Breast epithelium (tissue), 4 donors: ENCODE results near the gene TCERG1L. TPM values are rescaled to one million over a fixed set of nuclear protein-coding genes. Genes with fewer than 3 reads are reported as not detected.

Source experiments
- DNase-seq, 2 donors: peaks; one replicate each; pipeline ENCODE4 v3.0.0-alpha.2; 2019; ENCODE audit warnings: low spot score in 2 of 2
- H3K27ac ChIP-seq, 2 donors: fragments of 200-600 bp; sonication (generic) in 1 of 2; one replicate each; pipeline ENCODE4 v1.5.1; 2016 to 2019; ENCODE audit warnings: mild to moderate bottlenecking in 1 of 2
- H3K27me3 ChIP-seq, 2 donors: fragments of 200-600 bp; sonication (generic) in 1 of 2; one replicate each; pipeline versions ENCODE4 v1.5.1 to v1.6.0; 2017 to 2019; ENCODE audit warnings: control low read depth in 1 of 2, mild to moderate bottlenecking in 1 of 2
- H3K36me3 ChIP-seq: fragments of 200-600 bp; one replicate; pipeline ENCODE4 v1.5.1; 2019
- H3K4me1 ChIP-seq, 2 donors: fragments of 200-600 bp; sonication (generic); one replicate each; pipeline ENCODE4 v1.5.1; 2016 to 2019; ENCODE audit warnings: control low read depth in 1 of 2
- H3K4me3 ChIP-seq, 3 donors: fragments of 200-600 bp; sonication (generic); 1 replicate in 2 of 3; 2 replicates in 1 of 3; pipeline ENCODE4 v1.5.1; 2016 to 2019; ENCODE audit warnings: mild to moderate bottlenecking in 3 of 3, moderate library complexity in 2 of 3
- H3K9me3 ChIP-seq, 2 donors: fragments of 200-600 bp; sonication (generic) in 1 of 2; one replicate each; pipeline ENCODE4 v1.5.1; 2016 to 2019; ENCODE audit warnings: control low read depth in 1 of 2
- CTCF ChIP-seq, 3 donors: fragments of 450-650 bp; IDR thresholded peaks; one replicate each; pipeline ENCODE4 v1.5.1; 2016 to 2017; ENCODE audit warnings: antibody characterized with exemption in 3 of 3, mild to moderate bottlenecking in 3 of 3, moderate library complexity in 3 of 3
- POLR2A ChIP-seq: fragments of 450-650 bp; IDR thresholded peaks from one replicate; pipeline ENCODE4 v1.6.1; 2016; ENCODE audit warnings: antibody characterized with exemption, mild to moderate bottlenecking, moderate library complexity
- POLR2AphosphoS5 ChIP-seq, 3 donors: sonication (generic); formaldehyde crosslinking; IDR thresholded peaks; one replicate each; pipeline ENCODE4 v1.6.1; 2017; ENCODE audit warnings: antibody characterized with exemption in 3 of 3
- intact Hi-C: fragments of 100-400 bp; cut with DNase I; formaldehyde crosslinking; loops from one replicate; pipeline ENCODE4 v1.15.1; 2023; ENCODE audit warnings: low total_unique reads
- total RNA-seq, 3 donors: library from RNA; depleted of rRNA; stranded (reverse); fragments of >200 nt; gene quantifications; one replicate each; pipeline ENCODE4 v1.1.0, GENCODE V29; 2016

The TCERG1L gene
- total RNA-seq, 3 donors from 2014 or later = under 0.01 to 0.88 TPM; not detected in 1

GRCh38 chr10:131290781-131291180, 20.7 kb downstream of the TCERG1L start:
- Histone ChIP-seq H3K4me1 (no peaks in the 10 kb centered on the region), H3K36me3 (no peaks in the 10 kb centered on the region), H3K4me3 (no peak overlapping the region), H3K9me3 (peaks cover 0 to 10% of the 10 kb centered on the region in 2 donors), H3K27me3 (no peaks in the 10 kb centered on the region), H3K27ac (no peak overlapping the region)
- DNase-seq = no peak
- intact Hi-C loops = no loop called here
- no peak for TF ChIP-seq CTCF (IDR thresholded peaks at IDR 0.05)
- TF ChIP-seq POLR2A = no peak
- TF ChIP-seq POLR2AphosphoS5 (IDR thresholded peaks at IDR 0.05) = no peak

- H3K9me3 ChIP-seq = peaks cover 0 to 4% of the 10 kb centered on the region in 2 donors
- no peak overlapping the region for H3K4me3 ChIP-seq
- no peaks in the 10 kb centered on the region for H3K36me3 ChIP-seq
- no peak overlapping the region for H3K27ac ChIP-seq
- H3K27me3 ChIP-seq = no peaks in the 10 kb centered on the region
- no peak for TF ChIP-seq POLR2AphosphoS5 (IDR thresholded peaks at IDR 0.05)
- TF ChIP-seq CTCF (IDR thresholded peaks at IDR 0.05) = no peak
- TF ChIP-seq POLR2A = no peak
- DNase-seq = no peak
- no peaks in the 10 kb centered on the region for H3K4me1 ChIP-seq
- intact Hi-C loops = no loop called here
Observed at GRCh38 chr10:131288648-131289047, 22.9 kb downstream of the TCERG1L start.

GRCh38 chr10:131282961-131283360, 28.6 kb downstream of the TCERG1L start:
- H3K27me3 ChIP-seq = peaks cover 0 to 14% of the 10 kb centered on the region in 2 donors
- no peak for DNase-seq
- H3K4me1 ChIP-seq = no peaks in the 10 kb centered on the region
- TF ChIP-seq POLR2AphosphoS5 (IDR thresholded peaks at IDR 0.05) = no peak
- H3K9me3 ChIP-seq = no peaks in the 10 kb centered on the region
- intact Hi-C loops = no loop called here
- H3K27ac ChIP-seq = no peak overlapping the region
- H3K36me3 ChIP-seq = no peaks in the 10 kb centered on the region
- H3K4me3 ChIP-seq = no peak overlapping the region

GRCh38 chr10:131280101-131280500, 31.4 kb downstream of the TCERG1L start:
- H3K27me3 ChIP-seq = peaks cover 0 to 14% of the 10 kb centered on the region in 2 donors
- H3K9me3 ChIP-seq = no peaks in the 10 kb centered on the region
- TF ChIP-seq POLR2A = no peak
- TF ChIP-seq POLR2AphosphoS5 (IDR thresholded peaks at IDR 0.05) = no peak
- TF ChIP-seq CTCF (IDR thresholded peaks at IDR 0.05) = no peak

GRCh38 chr10:131279516-131279915, 32.0 kb downstream of the TCERG1L start:
- Histone ChIP-seq H3K27me3 (peaks cover 0 to 14% of the 10 kb centered on the region in 2 donors), H3K27ac (no peak overlapping the region), H3K4me1 (no peaks in the 10 kb centered on the region), H3K9me3 (no peaks in the 10 kb centered on the region), H3K36me3 (no peaks in the 10 kb centered on the region), H3K4me3 (no peak overlapping the region)
- no peak for DNase-seq
- intact Hi-C loops = no loop called here
- TF ChIP-seq POLR2AphosphoS5 (IDR thresholded peaks at IDR 0.05) = no peak
- TF ChIP-seq POLR2A = no peak

More at GRCh38 chr10:131280101-131280500, 31.4 kb downstream of the TCERG1L start:
- intact Hi-C loops = no loop called here
- Histone ChIP-seq H3K27ac (no peak overlapping the region), H3K36me3 (no peaks in the 10 kb centered on the region), H3K4me3 (no peak overlapping the region), H3K4me1 (no peaks in the 10 kb centered on the region)
- no peak for DNase-seq

- no peak for DNase-seq
- H3K4me1 ChIP-seq = no peaks in the 10 kb centered on the region
- TF ChIP-seq POLR2AphosphoS5 (IDR thresholded peaks at IDR 0.05) = no peak
- TF ChIP-seq CTCF (IDR thresholded peaks at IDR 0.05) = no peak
- no peak for TF ChIP-seq POLR2A
- intact Hi-C loops = no loop called here
- H3K36me3 ChIP-seq = no peaks in the 10 kb centered on the region
- H3K9me3 ChIP-seq = no peaks in the 10 kb centered on the region
- peaks cover 0 to 14% of the 10 kb centered on the region in 2 donors for H3K27me3 ChIP-seq
- no peak overlapping the region for H3K27ac ChIP-seq
- H3K4me3 ChIP-seq = no peak overlapping the region
Observed at GRCh38 chr10:131277969-131278368, 33.6 kb downstream of the TCERG1L start.
